ENCODE data around the gene RDH5.

The RDH5 gene

DNA sequence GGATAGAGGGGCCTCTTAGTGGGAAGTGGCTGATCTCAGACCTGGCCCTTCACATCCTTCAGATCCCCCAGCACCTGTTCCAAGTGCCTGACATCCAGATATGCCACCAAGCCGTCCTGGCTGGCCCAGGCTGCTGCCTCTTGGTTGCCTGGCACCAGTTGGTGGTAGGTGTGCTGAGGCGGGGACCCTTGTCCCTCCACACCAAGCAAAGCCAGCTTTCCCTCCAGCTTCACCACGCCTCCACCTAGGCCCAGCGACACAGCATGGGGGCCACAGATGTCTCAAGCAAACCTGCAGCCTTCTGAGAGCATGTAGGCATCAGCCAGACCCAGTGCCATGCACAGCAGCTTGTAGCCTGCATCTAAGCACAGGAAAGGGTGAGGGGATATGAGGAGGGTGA lies 12.1 kb downstream of the RDH5 start:
- TF ChIP-seq EZH2phosphoT487 (IDR thresholded peaks at IDR 0.05; ENCODE audit: borderline replicate concordance): no peak
- TF ChIP-seq, protein P1, sequence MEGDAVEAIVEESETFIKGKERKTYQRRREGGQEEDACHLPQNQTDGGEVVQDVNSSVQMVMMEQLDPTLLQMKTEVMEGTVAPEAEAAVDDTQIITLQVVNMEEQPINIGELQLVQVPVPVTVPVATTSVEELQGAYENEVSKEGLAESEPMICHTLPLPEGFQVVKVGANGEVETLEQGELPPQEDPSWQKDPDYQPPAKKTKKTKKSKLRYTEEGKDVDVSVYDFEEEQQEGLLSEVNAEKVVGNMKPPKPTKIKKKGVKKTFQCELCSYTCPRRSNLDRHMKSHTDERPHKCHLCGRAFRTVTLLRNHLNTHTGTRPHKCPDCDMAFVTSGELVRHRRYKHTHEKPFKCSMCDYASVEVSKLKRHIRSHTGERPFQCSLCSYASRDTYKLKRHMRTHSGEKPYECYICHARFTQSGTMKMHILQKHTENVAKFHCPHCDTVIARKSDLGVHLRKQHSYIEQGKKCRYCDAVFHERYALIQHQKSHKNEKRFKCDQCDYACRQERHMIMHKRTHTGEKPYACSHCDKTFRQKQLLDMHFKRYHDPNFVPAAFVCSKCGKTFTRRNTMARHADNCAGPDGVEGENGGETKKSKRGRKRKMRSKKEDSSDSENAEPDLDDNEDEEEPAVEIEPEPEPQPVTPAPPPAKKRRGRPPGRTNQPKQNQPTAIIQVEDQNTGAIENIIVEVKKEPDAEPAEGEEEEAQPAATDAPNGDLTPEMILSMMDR (conservative IDR thresholded peaks at IDR 0.05; ENCODE audit: low read length): no peak
- no peak overlapping the region for H3K9ac ChIP-seq (ENCODE audit: low read depth, low read length, poor library complexity, severe bottlenecking)

DNA sequence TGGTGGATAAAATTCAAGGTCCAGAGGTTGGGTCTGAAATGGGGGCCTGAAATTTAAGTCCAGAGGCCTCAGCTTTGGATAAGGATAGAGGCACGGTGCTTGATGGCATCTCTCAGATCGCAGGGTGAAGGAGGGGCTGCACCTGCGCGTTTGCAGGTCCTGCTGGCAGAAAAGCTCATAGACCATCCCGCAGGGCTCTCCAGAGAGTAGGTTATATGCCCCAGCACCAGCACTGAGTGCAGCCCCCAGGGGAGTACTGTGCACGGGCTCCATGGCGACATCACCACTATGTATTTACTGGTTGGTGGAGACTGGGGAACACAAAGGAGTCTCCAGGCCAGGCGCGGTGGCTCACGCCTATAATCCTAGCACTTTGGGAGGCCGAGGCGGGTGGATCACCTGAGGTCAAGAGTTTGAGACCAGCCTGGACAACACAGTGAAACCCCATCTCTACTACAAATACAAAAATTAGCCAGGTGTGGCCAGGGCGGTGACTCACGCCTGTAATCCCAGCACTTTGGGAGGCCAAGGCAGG lies 12.9 kb downstream of the RDH5 start:
- H3F3A ChIP-seq (ENCODE audit: low read depth): peaks cover 12% of the 10 kb centered on the region
- no peak overlapping the region for H3K4me3 ChIP-seq (ENCODE audit: low read length, poor library complexity, severe bottlenecking)
- no peak for TF ChIP-seq EZH2phosphoT487 (IDR thresholded peaks at IDR 0.05; ENCODE audit: borderline replicate concordance)
- no peaks in the 10 kb centered on the region for H3K9me2 ChIP-seq (replicated peaks; ENCODE audit: low read depth, low read length)
- H3K36me3 ChIP-seq (ENCODE audit: insufficient read depth, low read length): no peaks in the 10 kb centered on the region
- no peak overlapping the region for H3K4me2 ChIP-seq (ENCODE audit: low read depth, low read length, poor library complexity, severe bottlenecking)
- no peak overlapping the region for H3K9ac ChIP-seq (ENCODE audit: low read depth, low read length, poor library complexity, severe bottlenecking)
- H3K4me1 ChIP-seq (ENCODE audit: insufficient read depth, low read length, poor library complexity, severe bottlenecking): peaks cover 33% of the 10 kb centered on the region
- no peak overlapping the region for H2AFZ ChIP-seq (ENCODE audit: low read length)
- H3K27me3 ChIP-seq (ENCODE audit: insufficient read depth, low read length, poor library complexity, severe bottlenecking): no peaks in the 10 kb centered on the region
- peaks cover 19% of the 10 kb centered on the region for H3K79me2 ChIP-seq (ENCODE audit: insufficient read depth, low read length)
- H3K9me3 ChIP-seq (ENCODE audit: insufficient read depth, low read depth, low read length): no peaks in the 10 kb centered on the region
- peaks cover under 1% of the 10 kb centered on the region for H4K20me1 ChIP-seq (ENCODE audit: insufficient read depth, low read length, poor library complexity, severe bottlenecking)

More for the DNA sequence above, 12.1 kb downstream of the RDH5 start:
- Histone ChIP-seq H2AFZ (ENCODE audit: low read length) (no peak overlapping the region), H3K27me3 (ENCODE audit: insufficient read depth, low read length, poor library complexity, severe bottlenecking) (no peaks in the 10 kb centered on the region), H3K9me3 (ENCODE audit: insufficient read depth, low read depth, low read length) (no peaks in the 10 kb centered on the region), H3K4me3 (ENCODE audit: low read length, poor library complexity, severe bottlenecking) (no peak overlapping the region), H3F3A (ENCODE audit: low read depth) (peaks cover 12% of the 10 kb centered on the region), H3K4me2 (ENCODE audit: low read depth, low read length, poor library complexity, severe bottlenecking) (peak overlapping the region; percentile 28), H3K79me2 (ENCODE audit: insufficient read depth, low read length) (peaks cover 27% of the 10 kb centered on the region), H3K4me1 (ENCODE audit: insufficient read depth, low read length, poor library complexity, severe bottlenecking) (peaks cover 32% of the 10 kb centered on the region), H4K20me1 (ENCODE audit: insufficient read depth, low read length, poor library complexity, severe bottlenecking) (peaks cover 9% of the 10 kb centered on the region), H3K9me2 (replicated peaks; ENCODE audit: low read depth, low read length) (no peaks in the 10 kb centered on the region), H3K36me3 (ENCODE audit: insufficient read depth, low read length) (no peaks in the 10 kb centered on the region)

DNA sequence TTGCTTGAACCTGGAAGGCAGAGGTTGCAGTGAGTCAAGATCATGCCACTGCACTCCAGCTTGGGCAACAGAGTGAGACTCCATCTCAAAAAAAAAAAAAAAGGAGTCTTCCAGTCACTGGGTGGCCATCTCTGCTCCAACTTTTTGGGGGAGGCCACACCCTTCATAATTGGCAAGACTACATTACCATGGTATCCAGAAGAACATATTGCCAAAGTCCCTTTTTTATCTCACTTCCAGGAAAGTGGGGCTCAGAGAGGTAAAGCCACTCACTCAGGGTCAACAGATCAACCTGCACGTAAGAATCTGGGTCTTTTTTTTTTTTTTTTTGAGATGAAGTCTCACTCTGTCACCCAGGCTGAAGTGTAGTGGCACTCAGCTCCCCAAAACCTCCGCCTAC lies 13.7 kb downstream of the RDH5 start:
- H3K27me3 ChIP-seq (ENCODE audit: insufficient read depth, low read length, poor library complexity, severe bottlenecking): no peaks in the 10 kb centered on the region
- no peaks in the 10 kb centered on the region for H4K20me1 ChIP-seq (ENCODE audit: insufficient read depth, low read length, poor library complexity, severe bottlenecking)
- no peaks in the 10 kb centered on the region for H3K9me2 ChIP-seq (replicated peaks; ENCODE audit: low read depth, low read length)
- no peaks in the 10 kb centered on the region for H3K9me3 ChIP-seq (ENCODE audit: insufficient read depth, low read depth, low read length)
- no peak for TF ChIP-seq EZH2phosphoT487 (IDR thresholded peaks at IDR 0.05; ENCODE audit: borderline replicate concordance)
- TF ChIP-seq, protein P1 (conservative IDR thresholded peaks at IDR 0.05; ENCODE audit: low read length): no peak
- no peaks in the 10 kb centered on the region for H3K36me3 ChIP-seq (ENCODE audit: insufficient read depth, low read length)
- peaks cover 13% of the 10 kb centered on the region for H3K79me2 ChIP-seq (ENCODE audit: insufficient read depth, low read length)
- no peak overlapping the region for H3K9ac ChIP-seq (ENCODE audit: low read depth, low read length, poor library complexity, severe bottlenecking)
- H3K4me2 ChIP-seq (ENCODE audit: low read depth, low read length, poor library complexity, severe bottlenecking): no peak overlapping the region
- peaks cover 12% of the 10 kb centered on the region for H3F3A ChIP-seq (ENCODE audit: low read depth)
- no peak overlapping the region for H3K4me3 ChIP-seq (ENCODE audit: low read length, poor library complexity, severe bottlenecking)
- H2AFZ ChIP-seq (ENCODE audit: low read length): no peak overlapping the region
- H3K4me1 ChIP-seq (ENCODE audit: insufficient read depth, low read length, poor library complexity, severe bottlenecking): peaks cover 36% of the 10 kb centered on the region

- H3F3A ChIP-seq (ENCODE audit: low read depth): peaks cover 12% of the 10 kb centered on the region
- no peak overlapping the region for H3K4me3 ChIP-seq (ENCODE audit: low read length, poor library complexity, severe bottlenecking)
- H3K9me2 ChIP-seq (replicated peaks; ENCODE audit: low read depth, low read length): no peaks in the 10 kb centered on the region
- H3K4me1 ChIP-seq (ENCODE audit: insufficient read depth, low read length, poor library complexity, severe bottlenecking): peaks cover 36% of the 10 kb centered on the region
- no peak overlapping the region for H3K9ac ChIP-seq (ENCODE audit: low read depth, low read length, poor library complexity, severe bottlenecking)
- H3K9me3 ChIP-seq (ENCODE audit: insufficient read depth, low read depth, low read length): no peaks in the 10 kb centered on the region
- H3K4me2 ChIP-seq (ENCODE audit: low read depth, low read length, poor library complexity, severe bottlenecking): no peak overlapping the region
- H3K27me3 ChIP-seq (ENCODE audit: insufficient read depth, low read length, poor library complexity, severe bottlenecking): no peaks in the 10 kb centered on the region
- H3K36me3 ChIP-seq (ENCODE audit: insufficient read depth, low read length): no peaks in the 10 kb centered on the region
- no peaks in the 10 kb centered on the region for H4K20me1 ChIP-seq (ENCODE audit: insufficient read depth, low read length, poor library complexity, severe bottlenecking)
- no peak for TF ChIP-seq EZH2phosphoT487 (IDR thresholded peaks at IDR 0.05; ENCODE audit: borderline replicate concordance)
- TF ChIP-seq, protein P1 (conservative IDR thresholded peaks at IDR 0.05; ENCODE audit: low read length): no peak
- peaks cover 13% of the 10 kb centered on the region for H3K79me2 ChIP-seq (ENCODE audit: insufficient read depth, low read length)
- no peak overlapping the region for H2AFZ ChIP-seq (ENCODE audit: low read length)
Measured at GRCh38 chr12:55734595-55734994, 14.4 kb downstream of the RDH5 start.

Measured in Loucy (cell line).